ENCODE results near the gene ZC3H14.

GRCh38 chr14:88553886-88554456, 8.9 kb upstream of the ZC3H14 start:
- TF ChIP-seq CTCF (IDR thresholded peaks at IDR 0.05; ENCODE audit: low read depth, low read length, missing input control) (no peak), RAD21 (IDR thresholded peaks at IDR 0.05) (no peak), JUND (IDR thresholded peaks at IDR 0.05) (no peak), MAX (IDR thresholded peaks at IDR 0.05) (no peak), ATF3 (IDR thresholded peaks at IDR 0.05) (no peak), SP1 (IDR thresholded peaks at IDR 0.05) (no peak), GABPA (IDR thresholded peaks at IDR 0.05 in 1 of 2, conservative IDR thresholded peaks at IDR 0.05 in 1 of 2) (no peak), YY1 (IDR thresholded peaks at IDR 0.05) (no peak), REST (IDR thresholded peaks at IDR 0.05) (no peak)
